ENCODE data around the gene SHB.

Gene SHB

DNA sequence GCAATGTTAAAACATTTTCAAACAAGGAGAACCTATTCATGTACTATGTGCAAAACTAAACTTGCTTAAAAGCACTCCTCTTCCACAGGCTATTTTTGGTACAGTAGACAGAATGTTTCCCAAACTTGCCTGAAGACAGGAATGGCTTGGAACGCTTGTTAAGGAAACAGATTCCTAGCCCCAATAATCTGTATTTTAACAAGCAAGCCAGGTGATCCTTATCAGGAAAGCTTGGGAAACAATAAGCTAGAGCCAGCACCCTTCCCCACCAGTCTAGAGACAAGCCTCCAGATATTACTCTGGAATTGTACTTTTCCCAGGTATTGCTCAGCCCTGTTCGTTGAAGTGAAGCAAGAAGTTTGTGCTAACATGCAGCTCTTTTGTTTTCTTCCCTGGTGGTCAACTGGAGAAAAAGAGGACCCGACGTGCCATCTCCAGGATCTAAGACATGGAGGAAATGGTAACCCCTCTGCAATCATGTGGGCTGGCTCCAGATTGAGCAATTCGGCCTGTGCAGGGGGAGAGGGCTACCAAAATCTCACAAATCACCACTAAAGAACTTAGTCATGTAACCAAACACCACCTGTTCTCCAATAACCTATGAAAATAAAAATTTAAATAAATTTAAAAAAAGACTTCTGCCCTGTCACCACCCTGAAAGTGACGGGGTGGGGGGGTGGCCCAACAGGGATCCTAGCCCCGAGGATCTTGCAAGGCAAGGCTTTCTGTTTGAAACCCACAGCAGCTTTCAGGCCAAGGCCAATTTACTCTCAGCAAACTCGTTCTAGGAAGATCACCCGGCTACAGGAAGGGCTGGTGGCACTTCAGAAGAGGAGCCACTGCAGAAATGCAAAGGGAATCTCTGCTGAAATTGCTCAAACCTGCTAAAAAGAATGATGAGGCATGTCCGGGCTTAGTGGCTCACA is 48.6 kb downstream of the SHB start:
- FAIRE-seq: peak; percentile 23

DNA sequence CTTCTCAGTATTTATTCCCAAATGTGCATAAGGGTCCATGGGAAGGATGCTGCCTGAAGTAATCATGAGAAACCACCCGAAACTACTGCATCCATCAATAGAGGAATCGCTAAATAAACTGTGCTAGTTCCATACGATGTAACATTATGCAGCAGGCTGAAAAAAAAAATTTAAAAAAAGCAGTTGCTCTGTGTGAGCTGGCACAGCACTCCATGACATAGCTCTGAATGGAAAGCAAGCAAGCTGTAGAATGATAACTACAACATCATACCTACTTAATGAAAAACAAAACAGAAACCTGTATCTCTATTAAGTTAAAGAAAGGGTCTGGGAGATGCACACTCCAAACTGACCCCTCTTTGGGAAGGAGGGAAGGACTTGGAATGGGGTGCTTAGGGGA is 49.3 kb downstream of the SHB start:
- FAIRE-seq: no peak

GRCh38 chr9:38018958-38019602 is 49.9 kb downstream of the SHB start:
- no peak for FAIRE-seq

DNA sequence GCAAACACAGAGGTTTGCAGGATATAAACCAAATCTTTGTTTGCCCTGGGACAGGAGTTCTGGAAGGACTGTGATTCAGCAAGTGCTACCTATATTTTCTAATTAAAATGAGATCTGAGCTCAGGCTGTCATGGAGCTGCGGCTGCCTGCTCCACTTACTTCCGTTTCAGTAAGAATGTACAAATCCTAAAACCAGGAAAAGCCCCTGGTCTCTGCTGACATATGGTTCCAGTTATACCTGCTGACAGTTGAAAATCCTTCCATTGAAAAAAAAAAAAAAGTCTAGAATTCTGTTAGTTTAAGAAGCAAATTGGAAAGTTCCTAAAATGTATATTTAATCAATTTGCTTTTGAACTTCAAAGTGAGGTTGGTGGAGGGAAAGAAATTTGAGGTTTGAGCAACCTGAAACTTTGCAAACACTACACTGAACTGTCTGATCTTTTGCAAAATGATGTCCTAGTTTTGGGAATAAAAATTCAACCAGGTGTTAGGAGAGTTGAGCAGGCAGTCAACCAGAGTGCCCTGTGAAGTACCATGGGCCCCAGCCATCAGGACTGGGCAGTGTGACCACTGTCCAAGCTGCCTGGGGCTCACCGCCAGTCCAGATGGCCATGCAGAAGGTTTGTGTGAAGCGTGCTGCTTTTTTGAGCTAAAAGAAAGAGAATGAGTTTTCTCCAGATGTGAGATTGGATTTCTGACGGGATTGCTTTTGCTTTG is 50.6 kb downstream of the SHB start:
- FAIRE-seq: peak; percentile 73

DNA sequence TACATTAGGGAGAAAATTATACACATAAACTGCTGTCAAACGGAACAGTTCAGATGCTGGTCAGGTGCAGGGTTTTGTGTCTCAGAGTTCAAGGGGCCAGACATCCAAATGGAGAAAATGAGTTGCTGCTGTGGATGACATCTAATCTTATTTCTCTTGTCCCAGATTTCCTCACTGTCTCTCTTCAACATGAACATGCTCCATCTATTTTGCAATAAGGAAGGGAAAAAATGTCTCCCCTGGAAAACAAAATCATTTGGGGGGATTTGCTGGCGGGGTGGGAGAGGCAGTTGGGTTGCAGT is 51.2 kb downstream of the SHB start:
- FAIRE-seq: no peak

DNA sequence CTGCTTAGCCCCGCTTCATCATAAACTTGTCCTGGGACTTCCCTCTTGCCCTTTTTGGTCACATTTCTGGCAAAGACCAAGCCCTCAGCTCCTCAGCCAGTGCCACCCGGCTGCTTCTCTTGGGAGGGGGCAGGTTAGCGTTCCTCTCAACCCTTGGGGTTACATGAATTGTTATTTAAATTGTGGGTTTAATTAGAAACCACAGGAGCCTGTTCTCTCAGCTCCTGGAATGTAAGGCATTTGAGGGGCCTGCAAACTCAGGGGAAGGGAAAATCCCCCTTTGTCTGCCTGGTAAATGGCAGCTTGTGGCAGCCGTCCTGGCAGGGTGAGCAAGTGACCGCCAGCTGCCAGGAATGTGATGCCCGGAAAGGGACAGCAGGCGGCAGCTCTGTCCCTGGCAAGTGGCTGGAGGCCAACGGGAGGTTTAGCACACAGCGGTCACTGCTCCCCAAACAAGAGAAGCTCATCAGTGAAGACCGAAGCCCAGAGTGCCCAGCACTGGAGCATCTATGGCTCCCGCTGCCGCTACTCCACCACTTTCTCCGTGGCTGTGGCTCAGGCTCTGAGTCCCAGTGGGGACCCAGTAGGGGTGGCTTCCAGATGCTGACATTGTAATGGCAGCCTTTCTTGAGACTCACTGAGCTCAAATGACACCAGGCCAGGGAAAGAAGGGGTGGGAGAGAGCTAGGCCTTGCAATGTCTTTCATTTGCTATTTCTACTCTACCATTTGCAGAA is 51.7 kb downstream of the SHB start:
- peak; percentile 89 for FAIRE-seq

DNA sequence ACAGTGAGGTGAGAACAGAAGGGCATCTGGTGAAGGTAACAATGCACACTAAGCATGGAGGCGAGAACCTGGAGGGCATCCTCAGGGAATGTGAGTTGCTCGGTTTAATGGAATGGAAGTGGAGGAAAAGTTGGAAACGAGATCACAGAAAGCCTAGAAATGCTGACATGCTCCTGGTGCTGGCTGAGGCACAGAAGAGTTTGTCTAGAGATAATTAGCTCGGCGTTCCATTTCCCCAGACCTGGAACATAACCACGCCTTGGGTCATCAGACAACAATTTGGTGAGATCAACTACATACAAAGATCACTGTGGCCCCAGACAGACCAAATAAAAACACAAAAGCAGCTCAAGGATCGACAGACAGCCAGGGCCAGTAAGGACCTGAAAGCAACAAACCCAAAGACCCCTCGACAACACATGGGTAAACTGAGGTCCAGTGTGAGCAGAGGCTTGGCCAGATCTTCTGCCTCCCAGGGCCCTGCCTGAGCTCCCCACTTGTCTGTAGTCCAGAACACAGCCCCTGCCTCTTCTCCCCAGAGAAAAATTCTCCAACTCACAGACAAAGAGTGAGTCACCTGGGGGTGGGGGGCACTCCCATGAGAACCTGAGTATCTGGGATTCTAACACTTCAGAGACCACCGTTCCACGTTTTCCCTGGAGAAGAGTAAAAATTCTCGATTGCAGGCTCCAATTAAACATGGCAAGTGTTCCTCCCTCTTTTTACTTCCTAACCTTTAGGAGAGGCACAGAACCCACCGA is 52.5 kb downstream of the SHB start:
- FAIRE-seq: no peak

DNA sequence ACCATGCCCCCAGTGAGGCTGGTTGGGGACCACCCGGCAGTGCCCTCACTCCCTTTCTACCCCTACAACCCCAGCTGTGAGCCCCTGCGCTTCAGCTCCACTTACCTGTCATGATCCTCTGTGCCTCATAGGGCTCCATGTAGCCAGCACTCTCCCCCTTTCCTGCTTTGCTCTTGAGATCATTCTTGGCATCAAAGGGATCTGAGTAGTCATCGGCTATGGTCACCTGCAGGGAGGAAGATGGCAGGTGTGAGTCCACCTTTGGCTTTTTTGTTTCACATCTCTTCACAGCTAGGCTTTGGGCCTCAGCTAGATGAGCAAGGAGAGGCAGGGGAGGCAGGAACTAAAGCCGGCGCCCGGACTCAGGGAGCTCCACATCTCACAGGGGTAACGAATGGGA is 53.1 kb downstream of the SHB start:
- no peak for FAIRE-seq

GRCh38 chr9:38015266-38015665 is 53.8 kb downstream of the SHB start:
- no peak for FAIRE-seq

DNA sequence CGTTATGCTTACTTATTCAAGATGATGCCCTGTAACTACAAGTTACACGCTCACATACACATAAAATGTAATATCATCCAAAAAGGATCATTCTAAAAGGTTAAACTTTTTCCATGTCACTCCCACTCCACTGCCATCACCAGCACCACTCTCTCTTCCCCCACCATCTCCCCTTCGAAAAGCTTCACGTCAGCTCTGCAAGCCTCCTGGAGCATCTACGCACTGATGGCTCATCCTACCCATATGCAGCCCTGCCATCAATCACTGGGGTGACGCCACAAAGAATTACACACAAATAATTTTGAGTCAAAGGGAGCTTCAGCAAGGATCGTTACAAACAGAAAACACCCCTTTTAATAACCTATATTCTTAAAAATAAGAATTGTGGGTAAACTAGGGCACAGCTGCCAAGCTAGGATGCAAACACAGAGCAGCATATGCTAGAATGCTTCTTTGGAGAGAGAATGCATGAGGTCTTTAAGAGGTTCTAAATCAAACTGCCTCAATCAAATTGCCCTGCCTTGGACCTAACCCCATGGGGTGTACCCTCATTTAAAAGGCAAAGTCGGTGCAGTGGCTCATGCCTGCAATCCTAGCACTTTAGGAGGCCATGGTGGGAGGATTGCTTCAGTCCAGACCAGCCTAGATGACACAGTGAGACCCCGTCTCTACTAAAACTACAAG is 56.1 kb downstream of the SHB start:
- FAIRE-seq: no peak

- FAIRE-seq: no peak
Observed at GRCh38 chr9:38011991-38012390, 57.0 kb downstream of the SHB start.

GRCh38 chr9:38010918-38011704 is 57.9 kb downstream of the SHB start:
- FAIRE-seq: no peak

DNA sequence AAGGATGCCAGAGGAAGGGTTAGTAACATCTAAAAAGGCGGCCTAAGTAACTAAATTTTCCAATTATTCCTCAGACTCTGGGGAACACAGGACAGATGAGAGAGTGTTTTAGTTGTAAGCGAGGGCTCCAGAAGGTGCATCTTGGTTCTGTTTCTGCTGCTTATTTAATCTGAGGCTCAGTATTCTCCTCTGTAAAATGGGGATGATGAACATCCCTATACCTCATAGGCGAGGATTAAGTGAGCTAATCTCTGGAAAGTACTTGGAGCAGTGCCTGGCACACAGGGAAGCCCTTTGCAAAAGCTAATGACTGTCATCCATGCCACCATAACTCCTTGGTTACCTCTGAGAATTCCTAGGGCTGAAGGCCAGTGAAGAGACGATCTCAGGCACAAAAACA is 59.0 kb downstream of the SHB start:
- FAIRE-seq: no peak

- no peak for FAIRE-seq
Observed at GRCh38 chr9:38009035-38009501, 60.0 kb downstream of the SHB start.

GRCh38 chr9:38008168-38009034 is 60.6 kb downstream of the SHB start:
- peak; percentile 8 for FAIRE-seq

DNA sequence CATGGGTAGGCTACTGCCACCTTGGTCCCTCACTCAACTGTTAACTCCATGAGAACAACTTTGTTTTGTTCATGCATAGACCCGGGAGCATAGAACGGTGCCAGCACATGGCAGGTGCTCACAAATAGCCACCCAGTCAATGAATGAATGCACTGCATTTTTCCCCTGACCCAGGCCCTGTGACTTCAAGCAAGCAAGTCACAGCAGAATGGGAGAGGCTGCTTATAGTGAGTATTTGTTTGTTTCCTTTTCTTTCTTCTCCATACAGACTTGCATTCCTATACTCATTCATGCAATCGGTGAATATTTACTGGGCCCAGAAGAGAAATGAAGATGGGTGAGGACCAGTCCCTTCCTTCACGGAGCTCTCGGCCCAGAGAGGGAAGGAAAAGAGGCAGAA is 62.0 kb downstream of the SHB start:
- no peak for FAIRE-seq

DNA sequence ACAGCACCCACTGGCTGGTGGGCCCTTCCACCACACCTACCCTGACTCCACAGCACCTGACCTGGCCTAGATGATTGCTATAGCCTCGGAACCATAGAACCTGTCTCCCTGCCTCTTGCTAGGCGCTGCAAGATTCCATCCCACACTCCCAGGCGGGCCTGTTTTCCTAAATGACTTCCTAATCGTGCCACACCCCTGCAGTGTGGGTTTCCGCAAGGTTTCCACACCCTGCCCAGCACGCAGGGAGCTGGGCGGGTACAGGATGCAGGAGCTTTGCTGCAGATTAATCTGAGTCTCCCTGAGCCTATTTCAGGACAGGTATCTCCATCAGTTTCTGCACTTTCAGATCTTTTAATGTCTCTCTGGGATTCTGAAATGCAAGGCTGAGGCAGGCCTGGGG is 62.9 kb downstream of the SHB start:
- no peak for FAIRE-seq

- FAIRE-seq: no peak
Observed at GRCh38 chr9:38004809-38005560, 64.0 kb downstream of the SHB start.

Data from G401.6 (cell line).